OCI-LY7 (cell line): Measurements from ENCODE around the gene WRAP73.

ENCODE experiments used
- CTCF ChIP-seq: fragments of 200-600 bp; sonication (generic); conservative IDR thresholded peaks from 2 replicates; pipeline ENCODE4 v1.5.1; 2014; ENCODE audit warnings: mild to moderate bottlenecking, antibody characterized with exemption, low read length, moderate library complexity, mixed read lengths
- EZH2phosphoT487 ChIP-seq: fragments of 200-600 bp; sonication (generic); IDR thresholded peaks from 2 replicates; pipeline ENCODE4 v1.6.1; 2018; ENCODE audit warnings: low read depth, borderline replicate concordance, mild to moderate bottlenecking, mixed run types, antibody characterized with exemption, low read length, moderate library complexity, mixed read lengths

- TF ChIP-seq CTCF (no peak), EZH2phosphoT487 (no peak)
Observed at GRCh38 chr1:3599286-3599811, 50.6 kb downstream of the WRAP73 start.
